Measurements from ENCODE around the gene TMCC2.

Gene TMCC2

GRCh38 chr1:205240569-205240968 lies 12.8 kb downstream of the TMCC2 start:
- no peak for DNase-seq (ENCODE audit: low read depth)

DNA sequence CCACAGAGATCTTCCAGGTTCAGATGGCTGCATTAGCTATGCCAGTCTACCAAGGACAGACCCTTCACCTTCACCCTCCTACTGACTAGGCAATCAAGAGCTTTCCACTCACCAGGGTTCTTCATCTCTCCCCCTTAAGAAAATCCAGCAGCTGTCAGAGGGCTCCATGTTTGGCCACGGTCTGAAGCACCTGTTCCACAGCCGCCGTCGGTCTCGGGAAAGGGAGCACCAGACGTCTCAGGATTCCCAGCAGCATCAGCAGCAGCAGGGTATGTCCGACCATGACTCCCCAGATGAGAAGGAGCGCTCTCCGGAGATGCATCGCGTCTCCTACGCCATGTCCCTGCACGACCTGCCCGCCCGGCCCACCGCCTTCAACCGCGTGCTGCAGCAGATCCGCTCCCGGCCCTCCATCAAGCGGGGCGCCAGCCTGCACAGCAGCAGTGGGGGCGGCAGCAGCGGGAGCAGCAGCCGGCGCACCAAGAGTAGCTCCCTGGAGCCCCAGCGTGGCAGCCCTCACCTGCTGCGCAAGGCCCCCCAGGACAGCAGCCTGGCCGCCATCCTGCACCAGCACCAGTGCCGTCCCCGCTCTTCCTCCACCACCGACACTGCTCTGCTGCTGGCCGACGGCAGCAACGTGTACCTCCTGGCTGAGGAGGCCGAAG lies 13.8 kb downstream of the TMCC2 start:
- DNase-seq (ENCODE audit: low read depth) = no peak

DNA sequence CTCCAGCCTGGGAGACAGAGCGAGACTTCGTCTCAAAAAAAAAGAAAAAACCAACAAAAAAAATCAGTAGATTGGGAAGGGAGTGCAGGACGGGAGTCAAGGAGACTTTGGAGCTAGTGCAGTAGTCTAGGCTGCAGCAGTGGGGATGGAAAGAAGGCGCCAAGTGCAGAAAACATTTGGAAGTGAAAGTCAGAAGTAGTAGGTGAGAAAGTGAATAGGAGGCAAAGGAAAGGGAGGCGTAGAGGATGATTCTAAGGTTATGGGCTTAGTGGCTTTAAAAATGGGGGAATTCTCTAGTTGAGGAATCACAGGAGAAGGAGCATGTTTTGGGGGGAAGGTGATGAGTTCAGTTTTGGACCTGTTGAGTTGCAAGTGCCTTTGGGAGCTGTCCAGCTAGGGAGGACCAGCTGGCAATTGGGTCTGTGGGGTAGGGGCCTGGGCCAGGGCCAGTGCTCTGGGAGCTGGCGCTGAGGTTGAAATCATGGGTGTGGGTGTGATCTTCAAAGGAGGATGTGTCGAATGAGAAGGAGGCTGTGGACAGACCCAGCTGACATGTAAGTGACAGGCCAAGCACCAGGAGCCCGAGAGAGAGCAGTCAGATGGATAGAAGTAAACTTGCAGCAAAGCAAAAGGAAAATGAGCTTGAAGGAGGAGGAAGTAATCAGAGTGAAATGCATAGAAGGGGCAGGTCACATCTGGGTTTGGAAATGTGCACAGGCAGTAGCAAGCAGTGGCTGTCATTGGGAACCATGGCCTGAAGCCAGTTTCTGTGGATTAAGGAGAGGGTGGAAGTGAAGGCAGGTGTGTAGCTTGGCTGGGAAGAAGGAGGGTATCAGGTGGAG lies 15.8 kb downstream of the TMCC2 start:
- DNase-seq (ENCODE audit: low read depth) = no peak

DNA sequence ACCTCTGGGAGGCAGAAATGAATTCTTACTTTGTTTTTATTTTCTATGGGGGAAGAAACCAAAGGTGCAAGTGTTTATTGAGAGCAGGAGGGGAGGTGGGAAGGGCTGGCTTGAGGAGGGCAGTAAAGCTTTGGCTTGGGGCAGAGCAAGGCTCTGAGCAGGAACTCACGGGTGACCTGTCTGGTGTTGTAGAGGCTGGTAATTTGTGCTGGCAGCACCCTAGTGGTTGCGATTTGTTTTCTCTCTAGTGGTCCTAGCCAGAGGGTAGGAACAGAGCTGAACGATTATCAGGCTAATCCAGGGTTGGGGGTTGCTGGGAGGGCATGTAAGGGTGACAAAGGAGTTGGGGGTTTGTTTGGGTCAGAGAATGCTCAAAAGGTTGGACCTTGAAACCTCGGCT lies 16.6 kb downstream of the TMCC2 start:
- DNase-seq (ENCODE audit: low read depth) = no peak

DNA sequence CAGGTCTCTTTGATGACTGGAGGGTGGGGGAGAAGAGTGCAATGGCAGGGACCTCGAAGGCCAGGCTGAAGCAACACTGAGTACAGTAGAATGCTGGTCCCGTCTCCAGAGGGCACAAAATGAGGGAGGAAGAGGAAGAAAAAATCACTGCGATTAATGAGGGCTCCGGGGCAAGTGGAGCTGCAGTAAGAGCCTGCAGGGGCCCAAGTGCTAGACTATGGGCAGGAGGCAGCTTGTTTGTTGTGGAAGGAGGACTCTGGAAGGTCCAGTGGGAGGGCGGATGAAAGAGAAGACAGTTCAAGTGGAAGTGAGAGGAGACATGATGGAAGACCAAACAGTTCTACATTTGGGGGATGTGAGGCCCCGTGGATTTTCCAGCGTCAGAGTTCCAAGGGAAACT lies 17.4 kb downstream of the TMCC2 start:
- no peak for DNase-seq (ENCODE audit: low read depth)

DNA sequence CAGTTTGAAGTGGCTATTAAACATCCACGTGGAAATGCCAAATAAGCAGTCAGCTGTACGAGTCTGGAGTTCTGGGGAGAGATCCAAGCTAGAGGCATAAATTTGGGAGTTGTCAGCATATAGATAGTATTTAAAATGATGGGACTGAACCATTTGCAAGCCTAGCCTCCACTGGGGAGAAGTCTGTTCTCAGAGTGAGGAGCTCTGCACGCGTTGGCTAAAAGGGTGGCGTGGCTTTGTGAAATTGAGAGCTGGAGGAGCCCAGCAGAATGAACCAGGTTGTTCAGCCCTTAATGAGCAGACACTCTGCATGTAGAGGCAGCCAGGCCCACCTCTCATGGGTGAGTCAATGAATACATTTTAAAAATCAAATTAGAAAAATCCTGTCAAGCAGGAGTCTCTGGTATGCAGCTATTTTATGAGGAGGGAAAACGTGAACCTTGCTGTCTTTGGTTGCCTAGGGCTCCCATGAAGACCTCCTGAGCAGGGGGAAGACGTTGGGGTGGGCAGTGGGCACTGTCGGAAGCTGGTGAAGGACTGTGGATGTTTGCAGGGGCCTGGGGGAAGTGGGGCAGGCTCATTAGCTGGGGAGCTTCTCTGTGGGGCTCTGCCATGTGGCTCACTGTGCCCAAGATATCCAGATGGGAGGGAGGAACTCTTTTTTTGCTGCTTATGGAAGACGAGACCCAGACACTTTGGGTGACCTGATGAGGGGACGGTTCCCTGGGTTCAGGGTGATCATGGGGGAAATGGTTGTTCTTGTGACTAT lies 18.8 kb downstream of the TMCC2 start:
- no peak for DNase-seq (ENCODE audit: low read depth)

- no peak for DNase-seq (ENCODE audit: low read depth)
Observed at GRCh38 chr1:205247130-205247921, 19.6 kb downstream of the TMCC2 start.

DNA sequence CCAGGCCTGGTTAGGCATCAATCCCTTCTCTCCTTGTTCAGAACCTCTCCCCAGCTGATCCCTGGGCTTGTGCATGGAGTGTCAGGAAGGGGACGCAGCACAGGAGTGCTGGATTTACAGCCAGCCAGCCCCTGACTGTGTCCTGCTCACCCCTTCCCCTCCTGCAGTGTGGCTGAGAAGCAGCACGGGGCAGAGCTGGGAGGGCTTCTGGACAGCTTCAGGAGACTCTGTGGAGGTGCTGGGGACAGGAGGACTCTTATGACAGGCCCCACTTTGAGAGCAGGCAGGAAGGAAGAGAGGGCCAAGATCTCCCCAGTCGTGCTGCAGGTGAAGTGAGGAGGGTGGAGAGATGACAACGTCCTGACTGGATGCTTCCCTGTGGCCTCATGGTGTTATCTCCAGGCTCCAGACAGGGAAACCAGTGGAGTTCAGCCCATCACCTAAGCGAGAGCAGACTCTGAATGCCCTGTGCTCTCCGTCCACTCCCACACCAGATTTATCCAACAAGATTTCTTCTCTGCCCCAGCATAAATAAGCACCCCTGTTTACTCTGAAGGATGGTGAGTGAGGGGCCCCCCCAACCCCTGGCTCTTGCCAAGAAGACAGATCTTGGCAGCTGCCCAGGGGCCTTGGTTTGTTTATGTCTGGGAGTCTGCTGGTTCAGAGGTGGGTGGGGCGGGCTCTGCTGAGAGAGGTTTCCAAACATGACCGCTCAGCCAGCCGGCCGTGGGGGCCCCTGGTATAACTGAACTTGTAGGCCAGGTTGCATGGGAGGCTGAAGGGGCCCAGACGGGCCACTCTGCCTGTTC lies 21.3 kb downstream of the TMCC2 start:
- peak; percentile 52 for DNase-seq (ENCODE audit: low read depth)

- no peak for DNase-seq (ENCODE audit: low read depth)
Observed at GRCh38 chr1:205249651-205250050, 21.9 kb downstream of the TMCC2 start.

- DNase-seq (ENCODE audit: low read depth) = no peak
Observed at GRCh38 chr1:205250699-205251098, 23.0 kb downstream of the TMCC2 start.

DNA sequence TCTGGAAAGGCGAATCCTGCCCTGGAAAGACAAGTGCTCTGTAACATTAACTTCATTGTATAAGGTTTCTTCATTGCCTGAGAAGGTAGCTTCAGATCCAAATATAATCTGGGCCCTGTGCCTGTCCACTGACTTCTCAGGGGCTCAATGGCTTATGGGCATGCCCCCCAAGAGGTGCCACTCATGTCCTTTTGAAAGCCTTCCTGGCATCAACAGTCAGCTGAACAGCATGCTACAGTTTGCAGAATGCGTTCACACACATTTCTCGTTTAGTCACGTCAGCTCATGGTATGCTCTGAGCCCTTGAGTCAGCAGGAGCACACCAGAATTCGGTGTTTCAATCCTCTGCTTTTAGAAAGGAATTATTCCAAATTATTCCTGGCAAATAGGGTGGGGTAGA lies 23.8 kb downstream of the TMCC2 start:
- no peak for DNase-seq (ENCODE audit: low read depth)

GRCh38 chr1:205255941-205256780 lies 28.4 kb downstream of the TMCC2 start:
- DNase-seq (ENCODE audit: low read depth) = peak; percentile 72

DNA sequence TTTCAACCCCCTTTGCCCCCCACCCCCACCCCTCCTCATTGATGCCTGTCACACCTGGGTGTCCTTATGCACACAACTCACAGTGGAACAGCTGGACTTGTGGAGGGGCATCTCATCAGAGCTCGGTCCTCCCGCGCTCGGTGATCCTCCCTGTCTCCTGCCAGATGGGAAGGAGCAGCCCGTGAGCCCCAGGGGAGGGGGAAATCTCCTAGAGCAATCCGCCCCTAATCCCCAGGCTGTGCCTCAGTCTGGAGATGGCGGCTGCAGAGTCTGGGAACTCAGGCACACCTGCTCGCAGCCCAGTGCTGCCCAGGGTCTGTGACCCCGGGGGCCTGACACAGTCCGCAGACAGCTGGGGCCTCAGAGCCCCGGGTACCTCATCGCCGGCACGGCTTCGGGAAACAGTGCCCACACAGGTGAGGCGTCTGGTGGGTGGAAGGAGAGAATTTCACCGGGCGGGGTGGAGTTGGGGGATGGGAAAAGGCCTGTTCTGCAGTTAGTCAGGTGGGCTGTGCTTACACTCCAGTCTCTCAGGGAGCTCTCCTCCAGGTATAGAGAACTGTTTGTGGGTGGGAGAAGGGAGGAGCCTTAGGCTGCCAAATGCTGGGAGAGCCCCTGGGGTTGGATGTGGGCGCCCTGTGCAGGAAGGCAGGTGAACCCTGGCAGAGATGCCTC lies 29.3 kb downstream of the TMCC2 start:
- no peak for DNase-seq (ENCODE audit: low read depth)

DNA sequence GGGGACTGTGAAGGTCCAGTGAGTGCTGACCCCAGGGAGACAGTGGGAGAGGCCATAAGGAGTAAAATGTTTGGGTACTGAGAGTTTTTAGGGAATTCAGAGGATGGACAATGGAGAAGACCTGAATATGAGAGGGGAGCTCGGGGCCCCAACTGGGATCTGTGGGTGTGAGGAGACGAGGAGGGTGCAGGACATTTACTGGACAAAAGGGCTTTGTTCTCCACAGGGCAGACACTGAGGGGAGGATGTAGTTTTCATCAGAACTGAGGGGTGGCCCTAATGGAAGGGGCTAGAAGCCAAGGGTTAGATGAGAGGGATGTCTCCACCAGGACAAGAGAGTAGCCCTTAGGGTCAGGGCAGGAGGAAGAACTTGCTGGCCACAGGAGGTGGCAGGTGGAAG lies 30.0 kb downstream of the TMCC2 start:
- no peak for DNase-seq (ENCODE audit: low read depth)

- DNase-seq (ENCODE audit: low read depth) = no peak
Observed at GRCh38 chr1:205258261-205258691, 30.5 kb downstream of the TMCC2 start.

GRCh38 chr1:205258719-205259118 lies 31.0 kb downstream of the TMCC2 start:
- DNase-seq (ENCODE audit: low read depth) = no peak

DNA sequence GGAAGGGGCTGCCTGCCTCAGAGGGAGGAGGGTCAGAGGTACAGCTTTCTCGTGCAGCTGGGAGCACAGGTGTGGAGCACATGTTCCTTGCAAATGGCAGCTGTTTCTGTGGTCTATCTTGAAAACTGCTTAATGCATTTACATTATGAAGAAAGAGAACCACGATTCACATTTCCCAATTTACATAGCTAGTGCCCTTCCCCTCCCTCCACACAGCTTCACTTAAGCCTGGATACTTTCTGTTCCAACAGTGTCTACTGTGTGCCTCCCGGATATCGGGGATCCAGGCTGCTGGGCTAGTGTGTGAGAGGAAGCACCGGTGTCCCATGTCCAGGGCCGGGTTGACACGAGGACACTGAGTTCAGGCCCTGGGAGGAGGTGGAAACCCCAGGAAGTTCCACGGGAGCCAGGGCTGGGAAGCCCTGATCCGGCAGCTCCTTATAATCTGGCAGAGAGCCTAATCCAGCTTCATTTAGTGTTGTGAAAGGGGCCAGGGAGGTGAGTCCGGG lies 31.6 kb downstream of the TMCC2 start:
- DNase-seq (ENCODE audit: low read depth) = no peak

- DNase-seq (ENCODE audit: low read depth) = no peak
Observed at GRCh38 chr1:205259998-205260397, 32.3 kb downstream of the TMCC2 start.

DNA sequence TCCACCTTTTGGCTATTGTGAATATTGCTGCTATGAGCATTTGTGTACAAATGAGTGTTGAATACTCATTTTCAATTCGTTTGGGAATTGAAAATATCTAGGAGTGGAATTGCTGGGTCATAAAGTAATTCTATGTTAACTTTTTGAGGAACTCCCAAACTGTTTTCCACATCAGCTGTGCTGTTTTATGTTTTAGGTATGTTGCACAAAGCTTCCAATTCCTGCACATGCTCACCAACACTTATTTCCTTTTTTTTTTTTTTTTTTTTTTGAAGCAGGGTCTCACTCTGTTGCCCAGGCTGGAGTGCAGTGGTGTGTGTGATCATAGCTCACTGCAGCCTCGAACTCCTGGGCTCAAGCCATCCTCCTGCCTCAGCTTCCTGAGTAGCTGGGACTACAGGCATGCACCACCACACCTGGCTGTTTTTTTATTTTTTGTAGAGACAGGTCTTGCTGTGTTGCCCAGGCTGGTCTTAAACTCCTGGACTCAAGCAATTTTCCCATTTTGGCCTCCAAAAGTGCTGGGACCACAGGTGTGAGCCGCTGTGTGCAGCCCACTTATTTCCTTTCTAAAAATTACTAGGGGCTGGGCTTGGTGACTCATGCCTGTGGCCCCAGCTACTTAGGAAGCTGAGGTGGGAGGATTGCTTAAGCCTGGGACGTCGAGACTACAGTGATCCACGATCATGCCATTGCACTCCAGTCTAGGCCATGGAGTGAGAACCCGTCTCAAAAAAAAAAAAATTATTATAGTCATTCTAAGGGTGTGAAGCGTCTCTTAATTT lies 33.4 kb downstream of the TMCC2 start:
- DNase-seq (ENCODE audit: low read depth) = no peak
